ENCODE results near the gene GTF2H4.

The GTF2H4 gene

GRCh38 chr6:30932665-30933365, 24.8 kb downstream of the GTF2H4 start:
- TF ChIP-seq CTCF (IDR thresholded peaks at IDR 0.05; ENCODE audit: low read depth, low read length): no peak
- no peak for DNase-seq
- Histone ChIP-seq H3K9me3 (ENCODE audit: severe bottlenecking) (peaks cover 7% of the 10 kb centered on the region), H3K27me3 (ENCODE audit: insufficient read depth, low read depth, severe bottlenecking) (peaks cover 9% of the 10 kb centered on the region), H3K4me3 (ENCODE audit: low read depth, low read length) (no peak overlapping the region), H3K27ac (no peak overlapping the region), H3K36me3 (peaks cover 9% of the 10 kb centered on the region)

GRCh38 chr6:30935018-30935417, 27.0 kb downstream of the GTF2H4 start:
- Histone ChIP-seq H3K27ac (no peak overlapping the region), H3K36me3 (no peaks in the 10 kb centered on the region), H3K4me3 (ENCODE audit: low read depth, low read length) (no peak overlapping the region), H3K27me3 (ENCODE audit: insufficient read depth, low read depth, severe bottlenecking) (peaks cover 9% of the 10 kb centered on the region), H3K9me3 (ENCODE audit: severe bottlenecking) (no peaks in the 10 kb centered on the region)
- TF ChIP-seq CTCF (IDR thresholded peaks at IDR 0.05; ENCODE audit: low read depth, low read length): no peak
- no peak for DNase-seq

- Histone ChIP-seq H3K27ac (no peak overlapping the region), H3K27me3 (ENCODE audit: insufficient read depth, low read depth, severe bottlenecking) (peaks cover 14% of the 10 kb centered on the region), H3K4me3 (ENCODE audit: low read depth, low read length) (no peak overlapping the region), H3K36me3 (no peaks in the 10 kb centered on the region), H3K9me3 (ENCODE audit: severe bottlenecking) (no peaks in the 10 kb centered on the region)
- DNase-seq: no peak
- no peak for TF ChIP-seq CTCF (IDR thresholded peaks at IDR 0.05; ENCODE audit: low read depth, low read length)
Observed at GRCh38 chr6:30937265-30937664, 29.3 kb downstream of the GTF2H4 start.

GRCh38 chr6:30938730-30939129, 30.7 kb downstream of the GTF2H4 start:
- TF ChIP-seq CTCF (IDR thresholded peaks at IDR 0.05; ENCODE audit: low read depth, low read length): no peak
- H3K9me3 ChIP-seq (ENCODE audit: severe bottlenecking): no peaks in the 10 kb centered on the region
- no peak overlapping the region for H3K27ac ChIP-seq
- H3K27me3 ChIP-seq (ENCODE audit: insufficient read depth, low read depth, severe bottlenecking): peaks cover 18% of the 10 kb centered on the region
- H3K4me3 ChIP-seq (ENCODE audit: low read depth, low read length): no peak overlapping the region
- DNase-seq: no peak
- H3K36me3 ChIP-seq: no peaks in the 10 kb centered on the region

GRCh38 chr6:30939473-30939872, 31.5 kb downstream of the GTF2H4 start:
- H3K4me3 ChIP-seq (ENCODE audit: low read depth, low read length): no peak overlapping the region
- no peak for DNase-seq
- no peak overlapping the region for H3K27ac ChIP-seq
- no peak for TF ChIP-seq CTCF (IDR thresholded peaks at IDR 0.05; ENCODE audit: low read depth, low read length)
- no peaks in the 10 kb centered on the region for H3K9me3 ChIP-seq (ENCODE audit: severe bottlenecking)
- H3K36me3 ChIP-seq: no peaks in the 10 kb centered on the region
- peaks cover 22% of the 10 kb centered on the region for H3K27me3 ChIP-seq (ENCODE audit: insufficient read depth, low read depth, severe bottlenecking)

All from WERI-Rb-1 (cell line).